ENCODE measurements around the gene PROC.

GRCh38 chr2:127384529-127384928 lies 33.7 kb upstream of the PROC start:
- TF ChIP-seq MAFK (IDR thresholded peaks at IDR 0.05; ENCODE audit: low read depth, low read length) (no peak), CHD1 (IDR thresholded peaks at IDR 0.05; ENCODE audit: low read depth, low read length) (no peak), FOS (IDR thresholded peaks at IDR 0.05; ENCODE audit: low read depth, low read length) (no peak), RCOR1 (IDR thresholded peaks at IDR 0.05; ENCODE audit: insufficient replicate concordance, low read length) (no peak), POLR2A (IDR thresholded peaks at IDR 0.05; ENCODE audit: low read depth, low read length) (no peak), RFX5 (IDR thresholded peaks at IDR 0.05; ENCODE audit: low read depth, low read length) (no peak), SMC3 (IDR thresholded peaks at IDR 0.05; ENCODE audit: low read depth, low read length) (no peak)
- TF ChIP-seq, protein P1, sequence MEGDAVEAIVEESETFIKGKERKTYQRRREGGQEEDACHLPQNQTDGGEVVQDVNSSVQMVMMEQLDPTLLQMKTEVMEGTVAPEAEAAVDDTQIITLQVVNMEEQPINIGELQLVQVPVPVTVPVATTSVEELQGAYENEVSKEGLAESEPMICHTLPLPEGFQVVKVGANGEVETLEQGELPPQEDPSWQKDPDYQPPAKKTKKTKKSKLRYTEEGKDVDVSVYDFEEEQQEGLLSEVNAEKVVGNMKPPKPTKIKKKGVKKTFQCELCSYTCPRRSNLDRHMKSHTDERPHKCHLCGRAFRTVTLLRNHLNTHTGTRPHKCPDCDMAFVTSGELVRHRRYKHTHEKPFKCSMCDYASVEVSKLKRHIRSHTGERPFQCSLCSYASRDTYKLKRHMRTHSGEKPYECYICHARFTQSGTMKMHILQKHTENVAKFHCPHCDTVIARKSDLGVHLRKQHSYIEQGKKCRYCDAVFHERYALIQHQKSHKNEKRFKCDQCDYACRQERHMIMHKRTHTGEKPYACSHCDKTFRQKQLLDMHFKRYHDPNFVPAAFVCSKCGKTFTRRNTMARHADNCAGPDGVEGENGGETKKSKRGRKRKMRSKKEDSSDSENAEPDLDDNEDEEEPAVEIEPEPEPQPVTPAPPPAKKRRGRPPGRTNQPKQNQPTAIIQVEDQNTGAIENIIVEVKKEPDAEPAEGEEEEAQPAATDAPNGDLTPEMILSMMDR (conservative IDR thresholded peaks at IDR 0.05; ENCODE audit: low read depth, low read length), result no peak

Data from IMR-90 (cell line).